ENCODE data around the gene RREB1.
A peak's percentile ranks its signal among the peaks of the same experiment; 100 is the strongest.
"Not testable (repeated sequence)": the region's sequence is repeated elsewhere in the genome, so short reads cannot be mapped to it uniquely, and the experiment has no call there.

The RREB1 gene

GRCh38 chr6:7247828-7248227 is 140.1 kb downstream of the RREB1 start:
- DNase-seq = no peak

DNA sequence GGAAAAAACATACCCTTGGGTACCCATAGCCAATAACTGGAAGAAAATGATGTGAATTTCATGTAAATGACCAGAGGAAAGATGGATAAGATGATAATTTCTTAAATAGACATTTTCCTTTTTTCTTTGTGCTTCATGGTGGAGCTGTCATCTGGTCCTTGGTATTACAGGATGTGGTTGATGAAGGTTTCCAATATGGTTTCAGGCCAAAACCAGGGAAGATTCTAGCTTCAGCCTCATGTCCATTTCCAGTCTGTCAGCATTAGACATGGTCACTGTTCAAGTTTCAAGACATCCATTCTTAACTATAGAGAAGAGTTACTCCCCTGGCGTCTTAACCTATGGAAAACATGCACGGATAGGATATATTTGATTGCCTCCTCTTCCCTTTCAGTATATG is 141.6 kb downstream of the RREB1 start:
- no peak for DNase-seq

DNA sequence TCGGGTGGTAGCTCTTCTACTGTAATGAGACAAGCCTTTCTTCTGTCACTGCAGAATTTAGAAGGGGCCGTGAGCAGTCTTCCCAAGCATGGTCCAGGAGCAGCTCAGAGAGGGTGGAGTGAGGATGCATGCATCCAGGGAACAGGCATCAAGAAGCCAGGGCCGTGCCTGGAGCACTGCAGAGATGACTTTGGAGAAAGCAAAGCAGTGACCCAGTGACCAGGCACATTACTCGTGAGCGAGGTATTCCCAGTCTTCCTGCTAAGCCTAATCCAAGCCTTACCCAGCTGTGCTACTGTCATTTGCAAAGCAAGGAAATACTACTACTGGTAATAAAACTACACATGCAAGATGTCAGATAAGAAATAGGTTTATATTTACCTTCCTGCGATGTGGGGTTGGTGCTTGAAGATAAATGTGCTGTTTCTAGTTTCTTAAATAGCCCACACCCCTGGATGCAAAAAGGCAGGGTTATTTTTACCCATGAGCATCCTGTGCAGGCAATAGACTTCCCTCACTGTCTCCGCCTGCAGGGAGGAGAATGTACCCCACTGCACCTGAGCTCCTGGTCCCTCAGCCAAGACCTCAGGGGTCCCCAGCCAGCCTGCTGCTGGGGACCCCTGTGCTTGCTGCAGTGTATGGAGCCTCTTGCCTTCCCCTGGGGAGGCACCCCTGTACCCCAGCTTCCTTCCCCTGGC is 142.3 kb downstream of the RREB1 start:
- DNase-seq = no peak

DNA sequence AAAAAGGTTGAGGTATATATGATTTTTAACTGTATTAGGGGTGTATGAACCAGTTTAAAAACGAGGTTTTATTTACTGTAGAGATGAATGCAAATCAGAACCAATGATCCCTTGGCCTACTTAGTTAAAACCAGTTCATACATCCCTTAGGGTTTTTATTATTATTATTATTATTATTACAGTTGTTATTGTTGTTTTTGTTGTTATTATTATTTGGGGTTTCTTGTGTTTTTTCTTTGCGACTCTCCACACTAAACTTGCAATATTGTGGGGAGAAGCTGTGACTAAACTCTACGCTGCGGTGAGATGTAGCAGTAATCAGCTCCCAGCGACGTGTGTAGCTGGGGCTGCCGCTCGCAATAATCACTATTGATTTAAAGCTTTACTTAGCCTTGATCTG is 143.1 kb downstream of the RREB1 start:
- DNase-seq = no peak

GRCh38 chr6:7251646-7252260 is 144.0 kb downstream of the RREB1 start:
- no peak for DNase-seq

DNA sequence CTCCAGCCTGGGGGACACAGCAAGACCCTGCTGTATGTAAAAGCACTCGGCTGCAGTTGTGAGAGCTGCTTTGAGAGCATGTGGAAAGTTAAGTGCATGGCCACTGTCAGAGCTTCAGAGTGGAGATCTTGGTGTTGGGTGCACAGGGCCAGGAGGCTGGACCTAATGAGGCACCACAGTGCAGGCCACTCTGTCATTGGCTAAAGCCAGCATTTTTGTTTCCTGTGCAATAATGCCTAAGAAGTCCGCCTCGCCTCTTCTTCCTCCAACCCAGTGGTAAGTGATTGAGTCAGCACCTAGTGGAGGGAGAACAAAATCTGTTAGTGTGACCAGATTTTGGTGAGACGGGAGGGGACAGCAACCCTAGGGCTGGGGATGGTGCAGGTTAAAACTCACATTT is 144.6 kb downstream of the RREB1 start:
- no peak for DNase-seq

GRCh38 chr6:7254980-7255835 is 147.4 kb downstream of the RREB1 start:
- no peak for DNase-seq

- no peak for DNase-seq
These were observed 148.2 kb downstream of the RREB1 start for GRCh38 chr6:7255918-7256317.

GRCh38 chr6:7256785-7257184 is 149.0 kb downstream of the RREB1 start:
- no peak for DNase-seq

- no peak for DNase-seq
These were observed 149.9 kb downstream of the RREB1 start for GRCh38 chr6:7257521-7258230.

DNA sequence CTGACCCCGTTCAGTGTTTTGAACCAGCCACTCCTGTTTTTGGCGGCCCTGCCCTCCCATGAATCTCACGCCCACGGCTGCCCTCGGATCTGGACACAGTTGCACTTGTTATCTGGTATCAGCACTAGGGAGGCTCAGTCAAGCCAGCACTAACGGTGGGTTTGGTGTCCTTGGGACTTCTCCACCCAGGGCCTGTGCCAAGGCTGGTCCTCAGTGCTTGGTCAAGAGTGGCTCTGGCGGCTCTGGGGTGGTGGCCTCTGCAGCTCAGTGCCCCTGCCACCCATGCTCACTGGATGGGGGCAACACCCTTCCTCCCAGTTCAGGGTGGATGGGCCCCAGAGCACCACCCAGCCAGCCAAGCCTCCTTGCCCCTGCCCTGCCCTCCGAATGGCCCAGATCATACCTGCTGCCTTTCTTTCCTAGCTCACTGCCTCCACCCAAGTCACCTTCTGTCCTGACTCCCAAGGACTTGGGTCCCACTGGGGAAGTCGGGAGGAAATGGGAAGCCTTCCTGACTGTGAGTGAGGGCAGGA is 150.5 kb downstream of the RREB1 start:
- no peak for DNase-seq

- no peak for DNase-seq
These were observed 152.7 kb downstream of the RREB1 start for GRCh38 chr6:7260291-7261031.

DNA sequence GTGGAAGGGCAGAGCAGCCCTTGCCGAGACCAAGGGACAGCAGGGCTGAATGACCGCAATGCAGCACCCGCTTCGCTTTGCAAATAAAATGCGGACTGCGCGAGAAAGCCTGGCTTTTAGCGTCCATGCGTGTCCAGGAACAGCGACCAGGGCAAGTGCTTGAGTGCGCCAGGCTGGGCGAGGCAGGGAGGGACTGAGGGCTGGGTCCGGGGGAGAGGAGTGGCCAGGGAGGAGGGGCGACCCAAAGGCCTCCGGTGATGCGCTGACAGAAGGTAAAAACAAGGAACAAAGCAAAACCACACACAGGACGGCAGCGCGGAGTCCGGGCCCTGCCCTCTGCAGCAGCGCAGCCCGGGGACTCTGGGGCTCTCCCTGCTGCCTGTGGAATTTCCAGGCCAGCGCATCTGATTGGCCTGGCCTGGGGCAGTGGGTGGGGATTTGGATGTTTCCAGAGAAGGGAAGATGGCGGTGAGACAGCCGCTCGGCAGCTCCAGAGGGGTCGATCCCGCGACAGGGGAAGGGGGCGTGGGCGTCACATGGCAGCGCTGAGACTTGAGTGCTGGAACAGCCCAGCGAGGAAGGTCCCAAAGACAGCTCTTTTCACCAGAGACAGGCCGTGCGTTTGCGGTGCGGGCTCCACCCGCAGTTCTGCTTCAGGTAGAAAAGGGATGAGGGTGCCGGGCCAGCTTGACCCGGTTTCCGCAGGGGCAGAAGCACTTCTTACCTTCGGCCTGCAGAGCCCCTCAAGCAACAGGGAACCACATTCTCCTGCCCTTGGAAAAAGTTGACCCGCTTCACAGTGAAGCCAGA is 153.5 kb downstream of the RREB1 start:
- DNase-seq = peak; percentile 5

GRCh38 chr6:7261852-7262461 is 154.2 kb downstream of the RREB1 start:
- no peak for DNase-seq

DNA sequence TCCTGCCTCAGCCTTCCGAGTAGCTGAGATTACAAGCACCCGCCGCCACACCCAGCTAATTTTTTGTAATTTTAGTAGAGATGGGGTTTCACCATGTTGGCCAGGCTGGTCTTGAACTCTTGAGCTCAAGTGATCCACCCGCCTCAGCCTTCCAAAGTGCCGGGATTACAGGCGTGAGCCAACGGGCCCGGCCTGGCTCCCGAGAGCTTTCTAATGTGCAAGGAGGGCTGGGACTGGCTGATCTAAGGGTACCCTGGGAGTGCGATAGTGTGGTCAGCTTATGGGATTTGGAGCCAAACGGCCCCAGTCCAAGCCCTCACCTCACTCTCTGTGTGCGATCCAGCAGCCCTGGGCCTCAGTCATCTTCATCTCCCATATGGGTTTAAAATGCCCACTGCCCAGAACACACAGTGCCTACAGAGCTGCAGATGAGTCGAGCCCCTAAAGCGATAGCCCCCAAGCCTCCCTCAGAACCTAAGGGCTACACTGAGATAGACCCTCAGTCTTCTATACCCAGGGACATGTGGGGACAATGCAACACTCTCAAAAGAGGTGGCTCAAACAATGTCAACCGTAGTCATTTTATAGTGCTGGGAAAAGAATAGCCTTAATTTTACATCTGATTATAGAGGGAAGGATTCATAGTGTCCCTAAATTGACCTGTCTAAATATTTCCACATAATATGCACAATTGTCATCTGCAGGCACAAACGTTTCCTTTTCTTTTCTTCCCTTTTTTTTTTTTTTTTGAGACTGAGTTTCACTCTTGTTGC is 155.2 kb downstream of the RREB1 start:
- DNase-seq = no peak

DNA sequence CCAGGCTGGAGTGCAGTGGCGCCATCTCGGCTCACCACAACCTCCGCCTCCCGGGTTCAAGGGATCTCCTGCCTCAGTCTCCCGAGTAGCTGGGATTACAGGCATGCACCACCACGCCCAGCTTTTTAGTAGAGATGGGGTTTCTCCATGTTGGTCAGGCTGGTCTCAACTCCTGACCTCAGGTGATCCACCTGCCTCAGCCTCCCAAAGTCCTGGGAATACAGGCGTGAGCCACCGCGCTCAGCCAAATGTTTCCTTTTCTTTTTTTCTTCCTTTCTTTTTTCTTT is 155.7 kb downstream of the RREB1 start:
- DNase-seq = not testable (repeated sequence)

GRCh38 chr6:7264041-7264440 is 156.3 kb downstream of the RREB1 start:
- no peak for DNase-seq

- no peak for DNase-seq
These were observed 157.1 kb downstream of the RREB1 start for GRCh38 chr6:7264686-7265384.

- DNase-seq = not testable (repeated sequence)
These were observed 157.6 kb downstream of the RREB1 start for GRCh38 chr6:7265385-7265726.

- no peak for DNase-seq
These were observed 159.3 kb downstream of the RREB1 start for GRCh38 chr6:7267071-7267465.
